HepG2 (cell line): Measurements from ENCODE around the gene CTNNA3. TPM values are rescaled to one million over a fixed set of nuclear protein-coding genes. Genes with fewer than 3 reads are reported as not detected.

ENCODE experiments used
- ATAC-seq: fragments of 200-7000 bp; cut with Tn5 transposase; 3 replicates; pipeline ENCODE4 v1.9.1; 2020; ENCODE audit warnings: mild to moderate bottlenecking, moderate library complexity
- BruUV-seq: library from RNA; stranded (reverse); fragments of 400-500 nt; replicated peaks from 2 replicates; lab custom pipeline; 2021; lab: Mats Ljungman, UMichigan
- CTCF ChIA-PET: fragments of 300-600 bp; formaldehyde crosslinking; extraction: SDS; loops from one replicate; lab custom pipeline; 2021; ENCODE audit warnings: low total read pairs, inconsistent platforms, low intra/inter-chr PET ratio; lab: Yijun Ruan, JAX
- POLR2A ChIA-PET: fragments of 350-600 bp; sonication (Branson Sonifier 250); formaldehyde crosslinking; loops from one replicate; lab custom pipeline; 2020; ENCODE audit warnings: antibody characterized with exemption, inconsistent platforms; lab: Yijun Ruan, JAX
- DNase-seq: peaks from one replicate; pipeline ENCODE4 v3.0.0-alpha.2; 2015; ENCODE audit warnings: low spot score
- FAIRE-seq: peaks from 3 replicates; lab custom pipeline; 2011; peaks lifted over from hg19 to GRCh38; lab: Jason Lieb, UNC
- H2AFZ ChIP-seq: one replicate; pipeline ENCODE4 v1.6.1; 2011; ENCODE audit warnings: low read length, inconsistent platforms
- H3K27ac ChIP-seq: fragments of 300-600 bp; 3 replicates; pipeline ENCODE4 v1.8.0; 2011; ENCODE audit warnings: mixed run types, mild to moderate bottlenecking, mixed read lengths, low read length, inconsistent platforms; ENCODE audit not compliant: insufficient read depth; ENCODE audit errors: extremely low read length
- H3K27me3 ChIP-seq, 2 experiments: fragments of 200-600 bp in 1 of 2; 2 replicates in 1 of 2; 3 replicates in 1 of 2; pipeline versions ENCODE4 v1.6.0 to v1.8.0; 2011; ENCODE audit warnings: low read length in 2 of 2, mild to moderate bottlenecking in 2 of 2, moderate library complexity in 2 of 2, inconsistent platforms in 1 of 2; ENCODE audit not compliant: insufficient read depth in 2 of 2, control insufficient read depth in 1 of 2
- H3K36me3 ChIP-seq, 2 experiments: fragments of 200-600 bp in 1 of 2; replicated peaks in 1 of 2; 2 replicates in 1 of 2; 3 replicates in 1 of 2; pipeline versions ENCODE4 v1.5.1 to v1.8.0; 2011; ENCODE audit warnings: low read length in 2 of 2, inconsistent platforms in 1 of 2; ENCODE audit not compliant: insufficient read depth in 2 of 2, control insufficient read depth in 1 of 2
- H3K4me1 ChIP-seq: 2 replicates; pipeline ENCODE4 v1.5.1; 2012; ENCODE audit warnings: low read length, inconsistent platforms; ENCODE audit not compliant: insufficient read depth
- H3K4me2 ChIP-seq: 2 replicates; pipeline ENCODE4 v1.6.0; 2011; ENCODE audit warnings: low read depth, low read length, inconsistent platforms
- H3K4me3 ChIP-seq, 3 experiments: fragments of 200-600 bp in 1 of 3; sonication (generic), shearing (Covaris generic) in 1 of 3; replicated peaks in 1 of 3; 2 replicates each; pipeline ENCODE4 v1.5.1; 2011 to 2016; ENCODE audit warnings: low read length in 3 of 3, inconsistent platforms in 2 of 3, low read depth in 2 of 3, mild to moderate bottlenecking in 2 of 3, control low read depth in 1 of 3, mixed read lengths in 1 of 3; ENCODE audit not compliant: insufficient read depth in 1 of 3
- H3K79me2 ChIP-seq: one replicate; pipeline ENCODE4 v1.6.1; 2011; ENCODE audit warnings: low read length, inconsistent platforms; ENCODE audit not compliant: insufficient read depth
- H3K9ac ChIP-seq: 2 replicates; pipeline ENCODE4 v1.6.0; 2011; ENCODE audit warnings: mild to moderate bottlenecking, low read depth, low read length, inconsistent platforms; ENCODE audit not compliant: insufficient read depth
- H3K9me3 ChIP-seq: 2 replicates; pipeline ENCODE4 v1.5.1; 2012; ENCODE audit warnings: mild to moderate bottlenecking, low read length
- H4K20me1 ChIP-seq: 2 replicates; pipeline ENCODE4 v1.6.0; 2011; ENCODE audit warnings: inconsistent platforms, mild to moderate bottlenecking, low read length, moderate library complexity; ENCODE audit not compliant: insufficient read depth
- CENPT ChIP-seq: sonication (generic); formaldehyde crosslinking; IDR thresholded peaks from 2 replicates; pipeline ENCODE4 v1.8.0; 2022; ENCODE audit warnings: low read depth, mild to moderate bottlenecking, moderate library complexity, missing genetic modification reagents
- FIP1L1 ChIP-seq: fragments of 200-400 bp; formaldehyde crosslinking; IDR thresholded peaks from 2 replicates; pipeline ENCODE4 v1.6.1; 2018; ENCODE audit warnings: low read depth, mild to moderate bottlenecking, low read length, moderate library complexity, borderline replicate concordance; ENCODE audit not compliant: insufficient read depth
- GATAD2A ChIP-seq: IDR thresholded peaks from 2 replicates; pipeline ENCODE4 v1.6.1; 2016
- GTF3A ChIP-seq: sonication (generic); formaldehyde crosslinking; conservative IDR thresholded peaks from 2 replicates; pipeline ENCODE4 v1.4.0; 2020; ENCODE audit warnings: mild to moderate bottlenecking, missing genetic modification reagents
- HDAC6 ChIP-seq: fragments of 200-600 bp; sonication (generic); IDR thresholded peaks from 2 replicates; pipeline ENCODE4 v1.7.0; 2017; ENCODE audit warnings: mild to moderate bottlenecking, antibody characterized with exemption, low read length, low read depth
- IKZF4 ChIP-seq: sonication (generic); formaldehyde crosslinking; IDR thresholded peaks from 2 replicates; pipeline ENCODE4 v1.5.1; 2020; ENCODE audit warnings: borderline replicate concordance, mild to moderate bottlenecking, low read depth, missing genetic modification reagents; ENCODE audit errors: not compliant biosample characterization
- ISX ChIP-seq: sonication (generic); formaldehyde crosslinking; conservative IDR thresholded peaks from 2 replicates; pipeline ENCODE4 v1.5.0; 2020; ENCODE audit warnings: missing genetic modification reagents
- KLF11 ChIP-seq: IDR thresholded peaks from 2 replicates; pipeline ENCODE4 v1.6.1; 2016; ENCODE audit warnings: missing compliant biosample characterization
- NFIC ChIP-seq: IDR thresholded peaks from 2 replicates; pipeline ENCODE4 v1.6.1; 2012; ENCODE audit warnings: mild to moderate bottlenecking, low read length, inconsistent platforms
- TCF7L2 ChIP-seq: IDR thresholded peaks from 2 replicates; pipeline ENCODE4 v1.6.1; 2011; ENCODE audit warnings: mild to moderate bottlenecking, low read depth, low read length, moderate library complexity
- TOE1 ChIP-seq: sonication (generic); formaldehyde crosslinking; IDR thresholded peaks from 2 replicates; pipeline ENCODE4 v1.4.0; 2020; ENCODE audit warnings: mild to moderate bottlenecking, missing genetic modification reagents
- ZNF414 ChIP-seq: sonication (generic); formaldehyde crosslinking; IDR thresholded peaks from 2 replicates; pipeline ENCODE4 v1.5.0; 2020; ENCODE audit warnings: missing genetic modification reagents
- ZNF543 ChIP-seq: sonication (generic); formaldehyde crosslinking; IDR thresholded peaks from 2 replicates; pipeline ENCODE4 v1.4.0; 2020; ENCODE audit warnings: mild to moderate bottlenecking, missing genetic modification reagents
- ZNF720 ChIP-seq: sonication (generic); formaldehyde crosslinking; IDR thresholded peaks from 2 replicates; pipeline ENCODE4 v1.4.0; 2020; ENCODE audit warnings: missing genetic modification reagents
- WGBS: methylation state at CpG from one replicate; pipeline ENCODE4 v1.1.6; 2017; ENCODE audit warnings: low lambda C conversion rate; 5-methylcytosine and 5-hydroxymethylcytosine counted together
- in situ Hi-C: cut with HindIII; loops from 2 replicates; pipeline ENCODE4 v1.10.0; 2017; ENCODE audit warnings: low pct_unique_long_range_greater_than_20kb; ENCODE audit not compliant: extremely low pct_ligation_motif_present
- intact Hi-C: fragments of 100-400 bp; cut with micrococcal nuclease; formaldehyde crosslinking; loops from one replicate; pipeline ENCODE4 v1.10.0; 2022; ENCODE audit not compliant: unreplicated experiment
- polyA plus RNA-seq, 8 experiments: library from polyadenylated mRNA; depleted of rRNA in 3 of 8; stranded (reverse) in 7 of 8; unstranded in 1 of 8; fragments of >200 nt; fragmentation: Illumina TruSeq in 4 of 8; extraction: Trizol in 4 of 8; gene quantifications; 2 replicates each; pipeline versions ENCODE4 v1.2.1 to v1.2.3, GENCODE V29; 2011 to 2016; ENCODE audit warnings: low read depth in 4 of 8, missing spikeins in 1 of 8, mixed read lengths in 1 of 8; ENCODE audit not compliant: insufficient read depth in 1 of 8
- total RNA-seq, 5 experiments: library from RNA; depleted of rRNA; stranded (reverse); fragments of >200 nt; fragmentation: Illumina TruSeq; extraction: Trizol; gene quantifications; 2 replicates each; pipeline ENCODE4 v1.2.3, GENCODE V29; 2016; ENCODE audit warnings: low read depth in 1 of 5

The CTNNA3 gene
- total and polyA plus RNA-seq, 2 of the 13 experiments (the other 11 are each of a cell fraction or from before 2014, with no cell fraction given): not detected

GRCh38 chr10:66349726-66350125 is 1346.3 kb downstream of the CTNNA3 start:
- ChIA-PET POLR2A (no interaction called here), CTCF (no interaction called here)
- H2AFZ ChIP-seq: no peak overlapping the region
- H3K79me2 ChIP-seq: no peaks in the 10 kb centered on the region
- FAIRE-seq (no peak), ATAC-seq (no peak), DNase-seq (no peak)
- H3K36me3 ChIP-seq: no peaks in the 10 kb centered on the region
- WGBS: 0% methylated on average over 1 of the region's 1 CpG
- BruUV-seq: no TSS peak
- H4K20me1 ChIP-seq: no peaks in the 10 kb centered on the region
- H3K9me3 ChIP-seq: no peaks in the 10 kb centered on the region
- H3K27ac ChIP-seq: no peak overlapping the region
- no peak overlapping the region for H3K4me2 ChIP-seq
- no peak overlapping the region for H3K4me3 ChIP-seq
- H3K4me1 ChIP-seq: no peaks in the 10 kb centered on the region
- intact Hi-C loops: no loop called here
- in situ Hi-C loops: no loop called here
- no peak overlapping the region for H3K9ac ChIP-seq
- TF ChIP-seq ZNF543 (no peak), GATAD2A (CRISPR knock-in tag) (no peak), ZNF720 (CRISPR knock-in tag) (no peak), GTF3A (no peak), ISX (no peak), IKZF4 (CRISPR knock-in tag) (no peak), FIP1L1 (no peak), HDAC6 (no peak), CENPT (CRISPR knock-in tag) (no peak), TCF7L2 (no peak), ZNF414 (CRISPR knock-in tag) (no peak), NFIC (no peak), TOE1 (CRISPR knock-in tag) (no peak), KLF11 (no peak)
- no peaks in the 10 kb centered on the region for H3K27me3 ChIP-seq
